Heart right ventricle (tissue), 16 donors: ENCODE data around the gene MYO9A. TPM values are rescaled to one million over a fixed set of nuclear protein-coding genes. Genes with fewer than 3 reads are reported as not detected.

Experiments used
- ATAC-seq, 8 donors: fragments of 200-7000 bp; cut with Tn5 transposase; one replicate each; pipeline ENCODE4 v1.9.1; 2020; ENCODE audit warnings: mild to moderate bottlenecking in 8 of 8, moderate library complexity in 8 of 8, moderate number of reproducible peaks in 1 of 8
- DNase-seq, 2 donors: peaks; one replicate each; pipeline ENCODE4 v3.0.0-alpha.2; 2020
- H3K27ac ChIP-seq, 10 donors: fragments of 200-600 bp; sonication (generic) in 2 of 10; one replicate each; pipeline versions ENCODE4 v1.5.0 to v1.8.0; 2020 to 2022; ENCODE audit warnings: mild to moderate bottlenecking in 3 of 10
- H3K27me3 ChIP-seq, 7 donors: fragments of 200-600 bp; one replicate each; pipeline ENCODE4 v1.8.0; 2021 to 2022; ENCODE audit warnings: mild to moderate bottlenecking in 2 of 7
- H3K36me3 ChIP-seq, 9 donors: fragments of 200-600 bp; sonication (generic) in 1 of 9; one replicate each; pipeline versions ENCODE4 v1.5.0 to v1.8.0; 2020 to 2022; ENCODE audit warnings: mild to moderate bottlenecking in 2 of 9
- H3K4me1 ChIP-seq, 9 donors: fragments of 200-600 bp; sonication (generic) in 1 of 9; one replicate each; pipeline versions ENCODE4 v1.5.0 to v1.8.0; 2020 to 2022; ENCODE audit warnings: mild to moderate bottlenecking in 4 of 9
- H3K4me3 ChIP-seq, 10 donors: fragments of 200-600 bp; sonication (generic) in 2 of 10; one replicate each; pipeline versions ENCODE4 v1.5.0 to v1.8.0; 2020 to 2022; ENCODE audit warnings: mild to moderate bottlenecking in 7 of 10, moderate library complexity in 2 of 10
- H3K9me3 ChIP-seq, 11 donors: fragments of 200-600 bp in 10 of 11; sonication (generic) in 2 of 11; one replicate each; pipeline versions ENCODE4 v1.5.0 to v1.8.0; 2013 to 2022; ENCODE audit warnings: mild to moderate bottlenecking in 2 of 11, control low read depth in 1 of 11, moderate library complexity in 1 of 11
- CTCF ChIP-seq, 9 donors: fragments of 200-600 bp; sonication (generic) in 2 of 9; IDR thresholded peaks; one replicate each; pipeline versions ENCODE4 v1.5.0 to v1.8.0; 2021 to 2022; ENCODE audit warnings: antibody characterized with exemption in 9 of 9, mild to moderate bottlenecking in 5 of 9, moderate library complexity in 1 of 9
- WGBS, 2 donors: extraction: QIAGEN DNeasy Blood & Tissue Kit; methylation state at CpG; one replicate each; pipeline ENCODE4 v1.1.7; 2013; ENCODE audit warnings: inconsistent platforms in 1 of 2; 5-methylcytosine and 5-hydroxymethylcytosine counted together
- intact Hi-C, 10 donors: fragments of 100-400 bp; cut with DNase I; formaldehyde crosslinking; loops; one replicate each; pipeline versions ENCODE4 v1.11.1 to v1.14.2; 2022
- polyA plus RNA-seq, 2 donors: library from polyadenylated mRNA; stranded (reverse); fragments of 200-250 nt; gene quantifications; one replicate each; pipeline ENCODE4 v1.2.3, GENCODE V29; 2013
- total RNA-seq, 10 donors: library from RNA; stranded (reverse); fragmentation: NEBNext Ultra II Directional in 3 of 10; extraction: Animal tissue kit (Norgen Biotek cat#: 25700) in 3 of 10; gene quantifications; one replicate each; pipeline versions ENCODE4 v1.2.1 to v1.2.4, GENCODE V29; 2021 to 2023
- donor health status: Arrhythmogenic right ventricular cardiomyopathy.
- donor health status: ischemic (EF 13 %, LVEDD 7.1; RV severe dilation, severe dysfunction).
- donor health status: healthy with polysubstance abuse.
- donor health status: DM: no; HTN: yes; CAD: no.
- donor health status: DM: no; HTN: no; CAD: no.
- donor health status: ischemic (EF 25% LVEDD 6.9; RV normal size, moderate dysfunction).
- donor health status: ischemic (EF 25% LVEDD 5.7; RV mildly dilated, moderate dysfunction).
- donor health status: healthy.
- donor health status: DM: yes; HTN: yes; CAD: no.
- donor health status: Ischemic cardiomyopathy.
- donor health status: ischemic (EF 35%, LVEDD 5.7; RV mildly dilated, moderate dysfunction).
- donor health status: nonischemic (EF 11% LVEDD 7.7; RV severe dilation, severe dysfunction).
- donor health status: DM: yes; HTN: yes; CAD: no.
- donor health status: PGD.
- donor health status: ischemic (EF 29% LVEDD 5.4; RV normal size, mild dysfunction).
- donor health status: nonischemic (EF 23%, LVEDD 6.1; RV moderate dilation, normal function).

Gene MYO9A
- total and polyA plus RNA-seq, 12 donors: 3.7 to 36.9 (median 28.7) TPM

- TF ChIP-seq CTCF (IDR thresholded peaks at IDR 0.05): no peak
- Histone ChIP-seq H3K27me3 (no peaks in the 10 kb centered on the region), H3K27ac (no peak overlapping the region), H3K9me3 (no peaks in the 10 kb centered on the region), H3K36me3 (no peaks in the 10 kb centered on the region), H3K4me1 (peaks cover 0 to 9% (median 0%) of the 10 kb centered on the region in 9 donors), H3K4me3 (no peak overlapping the region)
- intact Hi-C loops: no loop called here
- ATAC-seq (peak in 1 of 8 donors; percentile 57), DNase-seq (no peak)
- WGBS, 2 donors: 20 to 34% methylated on average over 2 of the region's 2 CpGs
Measured at GRCh38 chr15:71792521-71792920, 325.4 kb downstream of the MYO9A start.

- intact Hi-C loops: no loop called here
- DNase-seq: no peak
- TF ChIP-seq CTCF (IDR thresholded peaks at IDR 0.05): no peak
- Histone ChIP-seq H3K27me3 (no peaks in the 10 kb centered on the region), H3K4me3 (no peak overlapping the region), H3K9me3 (no peaks in the 10 kb centered on the region), H3K27ac (no peak overlapping the region), H3K36me3 (no peaks in the 10 kb centered on the region), H3K4me1 (peaks cover 0 to 9% (median 0%) of the 10 kb centered on the region in 9 donors)
- WGBS, 2 donors: 90% methylated on average over 7 of the region's 7 CpGs
- no peak for ATAC-seq
Measured at GRCh38 chr15:71791975-71792374, 326.0 kb downstream of the MYO9A start.

GRCh38 chr15:71790081-71790480 lies 327.9 kb downstream of the MYO9A start:
- intact Hi-C loops: no loop called here
- DNase-seq (no peak), ATAC-seq (no peak)
- H3K27ac ChIP-seq: no peak overlapping the region
- H3K4me3 ChIP-seq: no peak overlapping the region
- H3K4me1 ChIP-seq: peaks cover 0 to 9% (median 0%) of the 10 kb centered on the region in 9 donors
- TF ChIP-seq CTCF (IDR thresholded peaks at IDR 0.05): no peak
- H3K27me3 ChIP-seq: no peaks in the 10 kb centered on the region
- 76 to 86% methylated on average over 10 of the region's 10 CpGs for WGBS, 2 donors
- H3K9me3 ChIP-seq: no peaks in the 10 kb centered on the region
- H3K36me3 ChIP-seq: no peaks in the 10 kb centered on the region

- Histone ChIP-seq H3K36me3 (no peaks in the 10 kb centered on the region), H3K27me3 (no peaks in the 10 kb centered on the region), H3K27ac (no peak overlapping the region), H3K4me3 (no peak overlapping the region), H3K4me1 (peaks cover 0 to 9% (median 0%) of the 10 kb centered on the region in 9 donors), H3K9me3 (no peaks in the 10 kb centered on the region)
- TF ChIP-seq CTCF (IDR thresholded peaks at IDR 0.05): no peak
- intact Hi-C loops: loop anchor here in 1 of 10 donors (10.0 kb wide), 1 partner anchor 365 kb away; no protein-coding TSS in a partner anchor
- 84 to 94% methylated on average over 6 of the region's 6 CpGs for WGBS, 2 donors
- no peak for DNase-seq
- peak in 2 of 8 donors; percentile 12 to 33 for ATAC-seq
Measured at GRCh38 chr15:71789616-71790015, 328.3 kb downstream of the MYO9A start.
